ENCODE data around the gene FOSL2.

GRCh38 chr2:28399956-28400355 is 7.3 kb downstream of the FOSL2 start:
- TF ChIP-seq FOXP1 (CRISPR knock-in tag; IDR thresholded peaks at IDR 0.05; ENCODE audit: borderline replicate concordance) (no peak), CTCF (IDR thresholded peaks at IDR 0.05) (no peak), ATF2 (CRISPR knock-in tag; IDR thresholded peaks at IDR 0.05; ENCODE audit: borderline replicate concordance, low read depth) (no peak)
